Osteocyte (in vitro differentiated cells): ENCODE results near the gene GPS1. TPM values are rescaled to one million over a fixed set of nuclear protein-coding genes. Genes with fewer than 3 reads are reported as not detected.

Source experiments
- DNase-seq: peaks from one replicate; pipeline ENCODE4 v3.0.0; 2021; ENCODE audit warnings: mixed read lengths; ENCODE audit not compliant: unreplicated experiment; ENCODE audit errors: extremely low spot score
- H3K27ac Mint-ChIP-seq: one replicate; pipeline ENCODE4 v1.8.0; 2021; ENCODE audit warnings: mild to moderate bottlenecking, mixed read lengths; ENCODE audit not compliant: unreplicated experiment
- H3K27me3 Mint-ChIP-seq: one replicate; pipeline ENCODE4 v1.8.0; 2021; ENCODE audit warnings: mixed read lengths; ENCODE audit not compliant: unreplicated experiment
- H3K36me3 Mint-ChIP-seq: one replicate; pipeline ENCODE4 v1.8.0; 2021; ENCODE audit warnings: mixed read lengths; ENCODE audit not compliant: unreplicated experiment
- H3K4me1 Mint-ChIP-seq: one replicate; pipeline ENCODE4 v1.8.0; 2021; ENCODE audit warnings: mixed read lengths; ENCODE audit not compliant: unreplicated experiment
- H3K4me3 Mint-ChIP-seq: one replicate; pipeline ENCODE4 v1.8.0; 2021; ENCODE audit warnings: mild to moderate bottlenecking, moderate library complexity, mixed read lengths; ENCODE audit not compliant: unreplicated experiment
- H3K9me3 Mint-ChIP-seq: one replicate; pipeline ENCODE4 v1.8.0; 2021; ENCODE audit warnings: mixed read lengths; ENCODE audit not compliant: unreplicated experiment
- total RNA-seq: library from RNA; stranded (reverse); gene quantifications from 2 replicates; pipeline ENCODE4 v1.2.1, GENCODE V29; 2021
- TF ChIP-seq, protein P1 (sequence below): fragments of 200-600 bp; sonication (generic); IDR thresholded peaks from 2 replicates; pipeline ENCODE4 v1.5.0; 2021; ENCODE audit warnings: antibody characterized with exemption, mild to moderate bottlenecking, moderate library complexity

GPS1 gene
- total RNA-seq, 1 donor from 2014 or later, result 108 TPM

DNA sequence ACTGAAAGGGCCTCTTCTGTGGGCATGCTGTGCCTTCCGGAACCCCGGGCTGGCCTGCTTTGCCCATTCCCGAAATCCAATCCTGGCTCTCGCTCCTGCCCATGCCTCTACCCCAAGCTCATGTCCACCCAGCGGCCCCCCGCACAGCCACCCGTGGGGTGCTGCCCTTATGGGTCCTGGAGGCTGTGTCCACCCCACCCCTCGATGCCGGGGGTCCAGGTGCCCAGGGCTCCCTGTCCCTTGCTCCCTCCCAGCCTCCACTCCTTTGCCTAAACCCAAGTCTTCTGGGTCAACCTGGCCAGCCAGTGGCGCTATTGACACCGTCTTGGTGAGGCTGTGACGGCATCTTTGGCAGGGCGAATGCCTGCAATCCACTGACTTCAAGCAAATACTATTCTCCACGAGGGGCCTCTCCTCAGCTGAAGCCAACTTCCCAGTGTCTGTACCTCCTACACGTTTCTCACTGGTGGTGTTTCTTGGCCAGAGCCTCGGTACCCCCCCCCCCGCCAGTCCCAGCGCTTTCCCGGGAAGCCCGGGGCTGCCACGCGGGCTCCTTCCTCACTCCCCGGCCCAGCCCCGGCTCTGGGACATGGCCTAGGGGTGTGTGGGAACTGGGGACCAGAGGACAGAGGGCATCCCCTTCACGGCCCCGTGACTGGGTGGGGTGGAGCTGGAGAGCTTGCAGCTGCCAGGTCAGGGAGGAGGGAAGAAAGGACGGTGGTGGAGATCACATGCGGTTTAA lies 26.1 kb downstream of the GPS1 start:
- TF ChIP-seq, protein P1, sequence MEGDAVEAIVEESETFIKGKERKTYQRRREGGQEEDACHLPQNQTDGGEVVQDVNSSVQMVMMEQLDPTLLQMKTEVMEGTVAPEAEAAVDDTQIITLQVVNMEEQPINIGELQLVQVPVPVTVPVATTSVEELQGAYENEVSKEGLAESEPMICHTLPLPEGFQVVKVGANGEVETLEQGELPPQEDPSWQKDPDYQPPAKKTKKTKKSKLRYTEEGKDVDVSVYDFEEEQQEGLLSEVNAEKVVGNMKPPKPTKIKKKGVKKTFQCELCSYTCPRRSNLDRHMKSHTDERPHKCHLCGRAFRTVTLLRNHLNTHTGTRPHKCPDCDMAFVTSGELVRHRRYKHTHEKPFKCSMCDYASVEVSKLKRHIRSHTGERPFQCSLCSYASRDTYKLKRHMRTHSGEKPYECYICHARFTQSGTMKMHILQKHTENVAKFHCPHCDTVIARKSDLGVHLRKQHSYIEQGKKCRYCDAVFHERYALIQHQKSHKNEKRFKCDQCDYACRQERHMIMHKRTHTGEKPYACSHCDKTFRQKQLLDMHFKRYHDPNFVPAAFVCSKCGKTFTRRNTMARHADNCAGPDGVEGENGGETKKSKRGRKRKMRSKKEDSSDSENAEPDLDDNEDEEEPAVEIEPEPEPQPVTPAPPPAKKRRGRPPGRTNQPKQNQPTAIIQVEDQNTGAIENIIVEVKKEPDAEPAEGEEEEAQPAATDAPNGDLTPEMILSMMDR, result no peak
- Mint-ChIP-seq H3K36me3 (peaks cover 6% of the 10 kb centered on the region), H3K4me1 (no peaks in the 10 kb centered on the region), H3K27ac (no peak overlapping the region), H3K27me3 (no peaks in the 10 kb centered on the region), H3K9me3 (no peaks in the 10 kb centered on the region), H3K4me3 (no peak overlapping the region)
- no peak for DNase-seq

GRCh38 chr17:82078433-82078832 lies 26.7 kb downstream of the GPS1 start:
- no peaks in the 10 kb centered on the region for H3K4me1 Mint-ChIP-seq
- DNase-seq, result no peak
- H3K9me3 Mint-ChIP-seq, result no peaks in the 10 kb centered on the region
- H3K36me3 Mint-ChIP-seq, result peaks cover 8% of the 10 kb centered on the region
- no peaks in the 10 kb centered on the region for H3K27me3 Mint-ChIP-seq
- TF ChIP-seq, protein P1, result no peak
- H3K27ac Mint-ChIP-seq, result no peak overlapping the region
- H3K4me3 Mint-ChIP-seq, result no peak overlapping the region

- TF ChIP-seq, protein P1, result no peak
- Mint-ChIP-seq H3K9me3 (no peaks in the 10 kb centered on the region), H3K4me1 (no peaks in the 10 kb centered on the region), H3K27me3 (no peaks in the 10 kb centered on the region), H3K4me3 (no peak overlapping the region), H3K36me3 (peaks cover 10% of the 10 kb centered on the region), H3K27ac (no peak overlapping the region)
- no peak for DNase-seq
These were observed 27.4 kb downstream of the GPS1 start for GRCh38 chr17:82079001-82079677.

DNA sequence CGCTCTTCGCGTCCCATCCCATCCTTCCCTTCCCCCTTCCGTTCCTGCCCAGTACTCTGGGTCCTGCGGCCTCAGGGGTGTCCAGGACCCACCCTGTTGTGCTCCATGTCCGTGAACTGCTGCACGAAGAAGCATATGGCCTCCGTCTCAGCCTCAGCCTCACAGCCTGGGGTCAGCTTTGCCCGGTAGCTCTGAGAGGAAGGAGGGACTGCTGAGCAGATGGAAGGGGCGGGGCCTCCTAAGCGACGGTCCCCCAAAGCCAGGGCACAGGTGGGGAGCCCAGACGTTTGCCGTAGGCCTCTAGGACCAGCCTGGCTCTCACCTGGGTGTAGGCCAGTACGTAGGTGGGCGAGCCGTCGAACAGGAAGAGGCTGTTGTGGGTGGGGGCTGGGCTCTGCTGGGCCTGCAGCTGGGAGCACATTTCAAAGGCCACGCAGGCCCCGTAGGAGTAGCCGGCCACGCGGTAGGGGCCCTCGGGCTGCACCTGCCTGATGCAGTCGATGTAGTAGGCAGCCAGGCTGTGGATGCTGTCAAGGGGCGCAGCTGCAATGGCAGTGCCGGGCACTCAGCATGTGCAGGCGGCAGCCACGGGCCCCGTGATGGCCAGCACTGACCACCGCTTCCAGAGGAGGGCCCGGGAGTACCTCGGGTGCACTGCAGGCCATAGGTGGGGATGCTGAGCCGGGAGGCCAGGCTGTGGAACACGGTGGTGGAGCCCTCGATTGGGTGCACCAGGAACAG lies 28.5 kb downstream of the GPS1 start:
- no peaks in the 10 kb centered on the region for H3K4me1 Mint-ChIP-seq
- peaks cover 12% of the 10 kb centered on the region for H3K36me3 Mint-ChIP-seq
- no peak overlapping the region for H3K4me3 Mint-ChIP-seq
- DNase-seq, result no peak
- TF ChIP-seq, protein P1, result no peak
- H3K27me3 Mint-ChIP-seq, result no peaks in the 10 kb centered on the region
- no peak overlapping the region for H3K27ac Mint-ChIP-seq
- H3K9me3 Mint-ChIP-seq, result no peaks in the 10 kb centered on the region
